GM19238 (cell line): ENCODE data around the gene RBM25.
"Not testable (repeated sequence)": the region's sequence is repeated elsewhere in the genome, so short reads cannot be mapped to it uniquely, and the experiment has no call there.

Experiments used
- DNase-seq: peaks from one replicate; pipeline ENCODE4 v3.0.0; 2011; ENCODE audit warnings: low spot score; ENCODE audit not compliant: insufficient read length

The RBM25 gene

DNA sequence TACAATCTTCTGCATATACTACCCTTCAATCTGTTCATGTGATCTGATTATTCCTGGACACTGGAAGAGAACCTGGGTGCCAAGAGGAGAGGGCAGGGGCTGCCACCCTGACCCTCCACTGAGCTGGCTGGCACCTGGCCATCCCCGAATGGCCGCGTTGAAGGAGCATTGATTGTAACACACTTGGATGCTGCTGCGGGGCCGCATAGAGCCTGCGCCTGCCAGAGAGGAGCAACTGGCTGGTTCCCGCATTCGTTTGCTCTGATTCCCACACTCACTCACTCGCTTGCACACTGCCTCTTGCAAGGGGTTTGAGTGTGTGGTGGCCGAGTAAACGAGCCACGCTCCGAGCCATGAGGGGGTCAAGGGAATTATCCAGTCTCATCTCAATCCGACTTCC, 110.4 kb downstream of the RBM25 start:
- DNase-seq, result no peak

DNA sequence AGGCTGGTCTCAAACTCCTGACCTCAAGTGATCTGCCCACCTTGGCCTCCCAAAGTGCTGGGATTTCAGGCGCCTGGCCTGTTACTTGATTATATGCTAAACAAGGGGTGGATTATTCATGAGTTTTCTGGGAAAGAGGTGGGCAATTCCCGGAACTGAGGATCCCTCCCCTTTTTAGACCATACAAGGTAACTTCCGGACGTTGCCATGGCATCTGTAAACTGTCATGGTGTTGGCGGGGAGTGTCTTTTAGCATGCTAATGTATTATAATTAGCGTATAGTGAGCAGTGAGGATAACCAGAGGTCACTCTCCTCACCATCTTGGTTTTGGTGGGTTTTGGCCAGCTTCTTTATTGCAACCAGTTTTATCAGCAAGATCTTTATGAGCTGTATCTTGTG, 111.5 kb downstream of the RBM25 start:
- DNase-seq, result not testable (repeated sequence)

DNA sequence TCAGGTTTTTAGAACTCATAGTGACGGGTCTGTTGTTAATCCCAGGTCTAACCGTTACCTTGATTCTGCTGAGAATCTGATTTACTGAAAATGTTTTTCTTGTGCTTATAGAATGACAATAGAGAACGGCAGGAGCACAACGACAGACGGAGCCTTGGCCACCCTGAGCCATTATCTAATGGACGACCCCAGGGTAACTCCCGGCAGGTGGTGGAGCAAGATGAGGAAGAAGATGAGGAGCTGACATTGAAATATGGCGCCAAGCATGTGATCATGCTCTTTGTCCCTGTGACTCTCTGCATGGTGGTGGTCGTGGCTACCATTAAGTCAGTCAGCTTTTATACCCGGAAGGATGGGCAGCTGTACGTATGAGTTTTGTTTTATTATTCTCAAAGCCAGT, 112.4 kb downstream of the RBM25 start:
- DNase-seq, result no peak

- no peak for DNase-seq
Observed at GRCh38 chr14:73172500-73172899, 114.2 kb downstream of the RBM25 start.

DNA sequence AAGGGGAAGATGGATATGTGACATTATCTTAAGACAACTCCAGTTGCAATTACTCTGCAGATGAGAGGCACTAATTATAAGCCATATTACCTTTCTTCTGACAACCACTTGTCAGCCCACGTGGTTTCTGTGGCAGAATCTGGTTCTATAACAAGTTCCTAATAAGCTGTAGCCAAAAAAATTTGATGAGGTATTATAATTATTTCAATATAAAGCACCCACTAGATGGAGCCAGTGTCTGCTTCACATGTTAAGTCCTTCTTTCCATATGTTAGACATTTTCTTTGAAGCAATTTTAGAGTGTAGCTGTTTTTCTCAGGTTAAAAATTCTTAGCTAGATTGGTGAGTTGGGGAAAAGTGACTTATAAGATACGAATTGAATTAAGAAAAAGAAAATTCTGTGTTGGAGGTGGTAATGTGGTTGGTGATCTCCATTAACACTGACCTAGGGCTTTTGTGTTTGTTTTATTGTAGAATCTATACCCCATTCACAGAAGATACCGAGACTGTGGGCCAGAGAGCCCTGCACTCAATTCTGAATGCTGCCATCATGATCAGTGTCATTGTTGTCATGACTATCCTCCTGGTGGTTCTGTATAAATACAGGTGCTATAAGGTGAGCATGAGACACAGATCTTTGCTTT, 114.9 kb downstream of the RBM25 start:
- DNase-seq, result no peak
